ENCODE data around the gene NR2F2.
"Not testable (repeated sequence)": the region's sequence is repeated elsewhere in the genome, so short reads cannot be mapped to it uniquely, and the experiment has no call there.

NR2F2 gene

GRCh38 chr15:96369825-96370621 is 39.5 kb downstream of the NR2F2 start:
- DNase-seq = no peak

DNA sequence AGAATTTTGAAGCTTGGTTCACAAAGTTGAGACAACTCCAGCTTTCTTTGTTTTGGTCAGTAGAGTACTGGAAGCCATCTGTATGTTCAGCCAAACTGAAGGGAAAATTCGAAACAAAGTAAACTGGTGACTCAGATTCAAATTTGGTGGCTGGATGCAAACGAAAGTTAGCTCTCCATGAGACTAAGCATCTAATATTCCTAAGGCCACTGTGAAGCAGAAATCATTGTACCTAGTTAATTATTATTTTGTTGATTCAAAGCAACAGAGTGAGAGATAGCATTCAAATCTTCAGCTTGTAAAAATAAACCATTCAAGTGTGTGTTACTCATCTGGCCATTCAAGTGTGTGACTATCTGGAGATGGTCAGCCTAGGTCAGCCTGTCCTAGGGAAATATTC is 42.1 kb downstream of the NR2F2 start:
- no peak for DNase-seq

DNA sequence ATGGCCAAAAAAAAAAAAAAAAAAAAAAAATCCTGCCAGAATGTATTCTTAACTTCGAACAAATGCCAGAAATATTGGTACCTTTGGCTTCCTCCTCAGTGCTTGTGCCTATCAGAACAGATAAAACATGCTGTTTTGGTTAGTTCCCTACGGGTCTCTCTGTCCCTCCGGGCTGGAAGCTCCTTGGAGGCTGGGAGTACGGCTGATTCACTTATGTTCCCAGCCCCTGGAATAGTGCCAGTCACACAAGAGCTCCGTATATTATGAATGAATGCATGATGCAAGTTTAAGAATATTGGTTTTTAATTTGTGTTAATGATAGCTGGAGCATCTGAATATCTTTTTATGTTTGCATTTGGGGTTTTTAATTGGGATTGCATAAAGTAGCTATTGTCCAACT is 44.0 kb downstream of the NR2F2 start:
- DNase-seq = no peak

GRCh38 chr15:96379592-96379991 is 49.1 kb downstream of the NR2F2 start:
- DNase-seq = not testable (repeated sequence)

- DNase-seq = no peak
Measured at GRCh38 chr15:96381463-96381862, 51.0 kb downstream of the NR2F2 start.

- DNase-seq = no peak
Measured at GRCh38 chr15:96385195-96385594, 54.7 kb downstream of the NR2F2 start.

DNA sequence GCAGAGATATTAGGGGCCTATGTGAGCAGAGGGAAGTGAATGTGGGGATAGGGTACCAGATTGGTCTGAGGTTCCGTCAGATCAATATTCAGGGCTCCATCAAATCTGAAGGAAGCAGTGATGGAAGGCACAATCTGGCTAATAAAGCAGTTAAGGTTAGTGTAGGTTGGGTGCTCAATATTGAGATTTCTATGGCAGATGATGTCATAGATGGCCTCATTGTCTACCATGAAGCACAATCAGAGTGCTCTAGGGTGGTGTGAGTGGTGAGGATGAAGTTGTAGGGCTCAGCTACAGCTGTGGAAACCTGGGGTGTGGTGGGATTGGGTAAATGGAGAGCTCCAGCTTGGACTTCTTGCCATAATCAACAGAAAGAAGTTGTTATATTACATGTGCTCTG is 58.2 kb downstream of the NR2F2 start:
- no peak for DNase-seq
